GM19351 (cell line): Measurements from ENCODE around the gene SEMG1.

Experiments used
- ATAC-seq: cut with Tn5 transposase; IDR thresholded peaks from one replicate; pipeline ENCODE4 v1.9.1; 2021; ENCODE audit warnings: mild to moderate bottlenecking, moderate library complexity; ENCODE audit not compliant: unreplicated experiment

The SEMG1 gene

GRCh38 chr20:45206725-45207124 is at the start of gene SEMG1:
Gene SEMG1 (plus strand): TSS chr20:45207033. CDS start chr20:45207054, 21 bp downstream.
- no peak for ATAC-seq

DNA sequence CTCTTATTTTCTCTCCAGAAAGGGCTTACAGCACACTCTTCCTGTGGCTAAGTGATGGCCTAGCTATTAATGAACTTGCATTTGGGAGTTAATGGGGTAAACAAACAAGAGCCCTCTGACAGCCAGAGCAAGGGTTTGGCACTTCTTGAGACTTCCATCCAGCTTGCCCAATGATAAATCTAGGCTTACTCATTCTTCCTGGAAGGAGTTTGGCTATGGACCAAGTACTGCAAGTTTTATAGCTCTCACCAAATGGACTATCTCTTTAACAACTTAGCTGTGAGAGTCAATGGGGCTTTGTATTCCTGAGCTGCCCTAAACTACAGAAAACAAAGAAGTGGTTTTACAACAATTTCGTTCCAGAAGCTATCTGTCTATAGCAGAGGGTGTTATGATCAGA is 48.9 kb upstream of the SEMG1 start:
- no peak for ATAC-seq

- no peak for ATAC-seq
Observed at GRCh38 chr20:45163083-45163803, 43.6 kb upstream of the SEMG1 start.

GRCh38 chr20:45164906-45165305 is 41.9 kb upstream of the SEMG1 start:
- no peak for ATAC-seq

GRCh38 chr20:45173522-45173921 is 33.3 kb upstream of the SEMG1 start:
- no peak for ATAC-seq

DNA sequence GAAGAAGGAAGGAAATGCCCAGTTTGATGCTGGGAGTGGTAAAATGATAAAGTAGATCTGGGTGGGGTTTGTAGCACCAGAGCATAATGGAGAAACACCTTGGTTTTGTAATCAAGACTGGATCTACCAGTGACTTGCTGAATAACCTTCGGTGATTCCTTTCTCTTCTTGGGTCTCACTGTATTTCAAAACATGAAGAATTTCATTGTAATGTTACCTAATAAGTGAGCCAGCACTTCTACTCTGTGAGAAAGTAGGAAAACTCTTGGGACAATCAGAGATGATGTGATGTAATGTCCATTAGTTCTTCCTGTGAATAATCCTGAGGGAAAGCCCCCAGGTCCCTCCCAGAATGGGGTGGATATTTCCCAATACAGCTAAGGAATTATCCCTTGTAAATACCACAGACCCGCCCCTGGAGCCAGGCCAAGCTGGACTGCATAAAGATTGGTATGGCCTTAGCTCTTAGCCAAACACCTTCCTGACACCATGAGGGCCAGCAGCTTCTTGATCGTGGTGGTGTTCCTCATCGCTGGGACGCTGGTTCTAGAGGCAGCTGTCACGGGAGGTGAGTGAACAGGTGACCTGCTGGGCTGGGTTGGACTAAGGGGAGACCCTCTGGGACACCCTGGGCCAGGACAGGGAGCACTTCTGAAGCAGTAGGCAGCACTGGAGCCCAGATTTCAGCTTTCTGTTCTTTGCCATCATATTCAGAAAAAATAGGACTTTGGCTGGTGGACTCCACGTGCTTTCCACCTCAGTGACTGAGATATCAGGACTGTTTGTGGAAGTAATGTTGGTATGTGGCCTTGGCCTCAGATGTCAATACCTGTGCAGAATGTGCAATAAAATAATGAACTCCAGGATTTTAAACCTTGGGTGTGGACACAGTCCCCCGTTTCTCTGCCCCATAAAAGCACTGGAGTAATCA is 32.1 kb upstream of the SEMG1 start, which contains the start of gene PI3:
Gene PI3, plus strand, starts transcription at position 469 of the 931 bp plus-strand sequence. Its CDS starts 21 bp downstream, at position 490.
- no peak for ATAC-seq

GRCh38 chr20:45176526-45177267 is 30.1 kb upstream of the SEMG1 start:
- ATAC-seq = no peak

GRCh38 chr20:45179166-45179565 is 27.7 kb upstream of the SEMG1 start:
- ATAC-seq = no peak

GRCh38 chr20:45181639-45182038 is 25.2 kb upstream of the SEMG1 start:
- ATAC-seq = no peak

DNA sequence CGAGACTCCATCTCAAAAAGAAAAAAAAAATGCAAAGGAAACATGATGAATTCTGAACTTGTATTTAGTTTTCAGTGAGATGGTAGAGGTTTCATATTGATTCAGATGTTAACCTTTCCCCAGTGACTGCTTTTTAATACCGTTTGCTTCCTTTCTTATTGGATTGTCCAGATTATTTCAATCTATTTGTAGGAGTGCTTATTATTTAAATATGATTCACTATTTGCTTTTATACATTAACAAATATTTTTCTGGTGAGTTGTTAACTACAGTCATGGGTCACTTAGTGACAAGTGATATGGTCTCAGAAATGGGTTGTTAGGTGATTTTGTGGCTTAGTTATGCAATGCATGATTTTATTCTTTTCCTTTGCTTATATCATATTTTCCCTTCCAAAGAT is 23.7 kb upstream of the SEMG1 start:
- ATAC-seq = no peak

GRCh38 chr20:45187693-45188092 is 19.1 kb upstream of the SEMG1 start:
- no peak for ATAC-seq

DNA sequence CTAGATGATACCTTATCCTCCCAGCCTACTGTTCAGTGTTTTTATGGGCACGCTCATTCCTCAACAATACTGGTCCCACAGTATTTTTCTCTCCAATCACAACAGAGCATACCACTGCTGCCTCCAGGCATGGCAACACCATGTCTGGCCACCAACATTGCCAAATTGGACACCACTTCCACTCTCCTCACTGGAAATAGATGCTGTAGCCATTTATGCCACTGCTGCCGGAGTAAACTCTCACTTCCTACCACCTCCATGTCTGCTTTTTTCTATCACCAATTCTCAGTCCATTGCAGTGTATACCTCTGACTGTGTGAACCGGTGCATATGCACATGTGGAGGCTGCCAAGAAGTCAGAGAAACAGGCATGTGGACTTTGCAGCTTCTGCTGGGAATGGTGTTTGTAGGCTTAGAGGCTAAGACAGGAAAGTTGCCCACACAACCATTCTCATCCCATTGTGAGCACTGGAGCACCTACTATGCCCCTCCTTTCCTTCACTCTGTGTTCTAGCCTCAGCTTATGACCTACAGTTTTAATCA is 17.7 kb upstream of the SEMG1 start:
- no peak for ATAC-seq

DNA sequence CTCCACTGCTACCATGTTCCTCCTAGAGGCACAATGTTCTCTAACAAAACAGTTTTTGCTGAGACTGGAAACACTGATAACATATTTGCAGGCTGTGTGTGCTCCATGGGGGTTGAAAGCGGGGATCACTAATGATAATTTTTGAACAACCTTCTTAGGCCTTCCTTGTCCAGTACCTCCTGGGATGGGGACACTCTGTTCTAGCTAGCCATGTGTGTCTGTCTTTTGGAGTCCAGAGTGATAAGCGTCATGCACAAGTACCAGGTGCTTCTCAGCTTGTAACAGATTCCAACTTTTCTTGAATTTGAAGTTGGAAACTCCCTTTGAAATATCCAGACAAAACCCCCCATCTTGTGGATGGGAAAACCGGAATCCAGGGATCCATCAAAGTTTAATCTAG is 17.0 kb upstream of the SEMG1 start:
- ATAC-seq = no peak

- no peak for ATAC-seq
Observed at GRCh38 chr20:45191926-45192325, 14.9 kb upstream of the SEMG1 start.

DNA sequence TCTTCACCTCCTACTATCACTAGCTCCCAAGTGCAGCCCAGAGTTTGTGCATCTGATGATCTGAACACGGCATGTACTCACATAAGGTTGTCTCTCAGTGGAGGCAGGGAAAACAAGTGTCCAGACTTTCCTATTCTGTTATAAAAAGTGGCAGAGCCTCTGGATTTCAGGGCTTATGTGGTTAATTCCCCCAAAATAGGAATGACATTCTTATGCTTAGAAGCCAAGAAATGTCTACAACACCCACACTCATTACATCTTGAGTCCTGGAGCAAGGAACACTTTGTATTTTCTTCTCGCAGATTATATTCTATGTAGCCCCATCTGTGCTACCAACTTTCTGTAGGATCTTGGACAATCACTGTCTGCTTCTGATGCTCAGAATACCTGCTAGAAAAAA is 13.5 kb upstream of the SEMG1 start:
- ATAC-seq = no peak

GRCh38 chr20:45209924-45210323 is 3.1 kb downstream of the SEMG1 start:
- ATAC-seq = no peak

- no peak for ATAC-seq
Observed at GRCh38 chr20:45211569-45212474, 5.0 kb downstream of the SEMG1 start.

GRCh38 chr20:45212836-45213235 is 6.0 kb downstream of the SEMG1 start:
- no peak for ATAC-seq

GRCh38 chr20:45218124-45218523 is 11.3 kb downstream of the SEMG1 start:
- no peak for ATAC-seq

DNA sequence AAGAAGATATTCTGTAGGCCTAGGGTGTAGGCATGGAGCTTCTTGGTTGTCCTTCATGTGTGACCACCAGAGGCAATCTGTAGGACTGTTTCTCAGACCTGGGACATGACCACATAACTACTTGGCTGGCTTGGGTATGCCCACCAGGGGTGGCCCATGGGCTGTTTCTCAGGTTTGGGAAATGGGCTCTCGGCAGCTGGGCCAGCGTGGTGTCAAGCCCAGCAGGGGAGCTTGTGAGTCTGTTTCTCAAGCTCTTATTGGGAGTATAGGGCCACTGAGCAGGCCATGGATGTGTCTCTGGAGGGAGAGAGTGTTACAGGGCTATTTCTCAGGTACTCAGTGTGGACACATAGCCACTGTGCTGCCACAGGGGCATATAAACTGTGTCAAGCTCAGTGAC is 11.8 kb downstream of the SEMG1 start:
- no peak for ATAC-seq
